GM12878 (cell line): ENCODE data around the gene NRK. TPM values are rescaled to one million over a fixed set of nuclear protein-coding genes. Genes with fewer than 3 reads are reported as not detected.
"Not testable (repeated sequence)": the region's sequence is repeated elsewhere in the genome, so short reads cannot be mapped to it uniquely, and the experiment has no call there.

ENCODE experiments used
- ATAC-seq: fragments of 200-7000 bp; cut with Tn5 transposase; 3 replicates; pipeline ENCODE4 v1.9.1; 2020; ENCODE audit warnings: mild to moderate bottlenecking, moderate library complexity
- BruUV-seq: library from RNA; stranded (reverse); fragments of 400-500 nt; replicated peaks from 2 replicates; lab custom pipeline; 2021; lab: Mats Ljungman, UMichigan
- CTCF ChIA-PET: fragments of 300-600 bp; sonication (Branson Sonifier 250); formaldehyde crosslinking; extraction: SDS; loops from one replicate; lab custom pipeline; 2021; ENCODE audit warnings: inconsistent platforms; lab: Yijun Ruan, JAX
- POLR2A ChIA-PET: fragments of 350-600 bp; formaldehyde crosslinking; extraction: SDS; loops from one replicate; lab custom pipeline; 2021; ENCODE audit warnings: inconsistent platforms; lab: Charles Lee
- RAD21 ChIA-PET: fragments of 300-600 bp; sonication (Branson Sonifier 250); formaldehyde crosslinking; loops from one replicate; lab custom pipeline; 2023; ENCODE audit warnings: antibody characterized with exemption; ENCODE audit not compliant: unreplicated experiment; lab: Charles Lee
- SMC1A ChIA-PET: fragments of 300-600 bp; sonication (Branson Sonifier 250); formaldehyde crosslinking; loops from one replicate; lab custom pipeline; 2023; ENCODE audit not compliant: unreplicated experiment, uncharacterized antibody; lab: Charles Lee
- DNase-seq: peaks from one replicate; pipeline ENCODE4 v3.0.0-alpha.2; 2011; ENCODE audit warnings: low read depth, low spot score
- FAIRE-seq: peaks from 3 replicates; lab custom pipeline; 2011; peaks lifted over from hg19 to GRCh38; lab: Jason Lieb, UNC
- H2AFZ ChIP-seq: 2 replicates; pipeline ENCODE4 v1.6.0; 2011; ENCODE audit warnings: low read depth, low read length, control low read depth; ENCODE audit not compliant: control insufficient read depth
- H3K27ac ChIP-seq: 2 replicates; pipeline ENCODE4 v1.5.1; 2011; ENCODE audit warnings: control low read depth; ENCODE audit not compliant: control insufficient read depth, insufficient read depth
- H3K27me3 ChIP-seq, 2 experiments: replicated peaks in 1 of 2; 2 replicates each; pipeline versions ENCODE4 v1.6.0 to v1.6.1; 2011; ENCODE audit warnings: low read length in 1 of 2; ENCODE audit not compliant: control insufficient read depth in 2 of 2, insufficient read depth in 2 of 2
- H3K36me3 ChIP-seq, 2 experiments: 2 replicates each; pipeline ENCODE4 v1.5.1; 2011; ENCODE audit warnings: low read length in 1 of 2; ENCODE audit not compliant: control insufficient read depth in 2 of 2, insufficient read depth in 2 of 2
- H3K4me1 ChIP-seq: 2 replicates; pipeline ENCODE4 v1.6.1; 2011; ENCODE audit warnings: mild to moderate bottlenecking, low read length, moderate library complexity, mixed read lengths; ENCODE audit not compliant: control insufficient read depth, insufficient read depth
- H3K4me2 ChIP-seq: 2 replicates; pipeline ENCODE4 v1.6.0; 2011; ENCODE audit warnings: control low read depth; ENCODE audit not compliant: control insufficient read depth, insufficient read depth
- H3K4me3 ChIP-seq: fragments of 200-600 bp; sonication (generic); 2 replicates; pipeline ENCODE4 v1.5.1; 2016
- H3K79me2 ChIP-seq: 2 replicates; pipeline ENCODE4 v1.6.0; 2011; ENCODE audit warnings: low read length; ENCODE audit not compliant: control insufficient read depth, insufficient read depth
- H3K9ac ChIP-seq: 2 replicates; pipeline ENCODE4 v1.8.0; 2011; ENCODE audit warnings: low read length, control low read depth, mixed read lengths; ENCODE audit not compliant: control insufficient read depth, insufficient read depth
- H3K9me3 ChIP-seq: replicated peaks from 3 replicates; pipeline ENCODE4 v1.5.1; 2011; ENCODE audit warnings: mild to moderate bottlenecking, low read length; ENCODE audit not compliant: control insufficient read depth, insufficient read depth
- H4K20me1 ChIP-seq: 2 replicates; pipeline ENCODE4 v1.6.0; 2011; ENCODE audit not compliant: control insufficient read depth, insufficient read depth
- CREB1 ChIP-seq: IDR thresholded peaks from 2 replicates; pipeline ENCODE4 v1.6.1; 2012; ENCODE audit warnings: low read depth, mild to moderate bottlenecking, inconsistent platforms
- RELA ChIP-seq: fragments of 450-650 bp; IDR thresholded peaks from 2 replicates; pipeline ENCODE4 v1.8.0; 2014; ENCODE audit warnings: borderline replicate concordance; ENCODE audit not compliant: partially characterized antibody
- TARDBP ChIP-seq: IDR thresholded peaks from 2 replicates; pipeline ENCODE4 v1.6.1; 2016; ENCODE audit warnings: borderline replicate concordance
- WGBS: methylation state at CpG from one replicate; pipeline ENCODE4 v1.1.6; 2016; ENCODE audit warnings: low lambda C conversion rate; ENCODE audit not compliant: insufficient replicate concordance, insufficient coverage; ENCODE audit errors: missing lambda C conversion rate; 5-methylcytosine and 5-hydroxymethylcytosine counted together
- in situ Hi-C: fragments of 300-500 bp; cut with MboI; formaldehyde crosslinking; loops from 9 replicates; pipeline ENCODE4 v1.14.3; 2018; ENCODE audit warnings: mixed read lengths
- intact Hi-C: fragments of 100-400 bp; cut with micrococcal nuclease; formaldehyde crosslinking; loops from one replicate; pipeline ENCODE4 v1.14.2; 2022; ENCODE audit not compliant: unreplicated experiment
- polyA plus RNA-seq, 11 experiments: library from polyadenylated mRNA; depleted of rRNA in 4 of 11; unstranded in 6 of 11; stranded (reverse) in 5 of 11; fragments of >200 nt; fragmentation: Nextera tagmentation in 4 of 11; fragmentation: Illumina TruSeq in 1 of 11; extraction: Ambion mirVana in 4 of 11; extraction: Trizol in 1 of 11; gene quantifications; 1 replicate in 1 of 11; 2 replicates in 10 of 11; pipeline versions ENCODE4 v1.2.1 to v1.2.3, GENCODE V29; 2011 to 2016; ENCODE audit warnings: inconsistent platforms in 2 of 11, missing spikeins in 2 of 11, low read depth in 1 of 11
- total RNA-seq, 4 experiments: library from RNA; depleted of rRNA in 3 of 4; stranded (reverse); fragments of >200 nt in 3 of 4; fragmentation: Illumina TruSeq in 1 of 4; extraction: Trizol in 1 of 4; gene quantifications; 2 replicates each; pipeline versions ENCODE4 v1.2.1 to v1.2.3, GENCODE V29; 2013 to 2021
- TF ChIP-seq, protein P1 (sequence below): fragments of 450-650 bp; conservative IDR thresholded peaks from 2 replicates; pipeline ENCODE4 v1.6.1; 2017; ENCODE audit warnings: mild to moderate bottlenecking, moderate library complexity
- TF ChIP-seq, protein P2 (sequence below): fragments of 450-650 bp; IDR thresholded peaks from 2 replicates; pipeline ENCODE4 v1.6.1; 2017; ENCODE audit warnings: antibody characterized with exemption, mild to moderate bottlenecking, moderate library complexity

NRK gene
- total and polyA plus RNA-seq, 10 of the 15 experiments (the other 5 are each of a cell fraction or from before 2014, with no cell fraction given) = 0.15 TPM; not detected in 9

DNA sequence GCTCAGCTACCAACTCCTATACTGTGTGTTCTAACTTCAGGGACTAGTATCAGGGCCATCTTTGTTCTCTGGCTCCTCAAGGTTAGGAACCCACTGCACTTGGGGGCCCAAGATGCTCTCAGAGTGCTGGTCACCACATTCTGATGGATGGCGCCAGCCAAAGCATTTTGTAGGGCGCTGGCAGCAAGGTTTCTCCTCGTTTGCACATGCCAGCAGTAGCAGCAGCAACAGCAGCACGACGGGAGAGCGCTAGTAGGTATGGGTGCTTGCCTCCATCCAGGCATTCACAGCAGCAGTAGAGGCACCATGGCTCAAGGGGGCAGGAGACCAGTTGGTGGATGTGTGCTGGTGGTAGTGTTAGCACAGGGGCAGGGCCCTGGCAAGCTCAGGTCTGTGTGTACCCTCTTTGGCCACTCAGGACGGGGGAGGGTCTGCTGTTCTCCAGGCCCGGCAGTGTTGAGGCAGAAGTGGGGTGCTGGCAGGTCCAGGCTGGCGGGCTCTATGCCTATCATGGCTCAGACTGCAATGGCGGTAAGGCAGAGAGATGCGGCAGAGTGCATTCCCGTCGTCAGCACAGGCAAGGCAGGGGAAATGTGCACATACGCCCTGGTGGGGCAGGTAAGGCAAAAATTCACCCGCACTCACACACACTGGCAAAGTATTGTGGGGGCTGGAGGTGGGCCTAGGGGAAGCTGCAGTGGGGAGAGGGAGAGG, 159.6 kb downstream of the NRK start (continued):
- TF ChIP-seq, protein P1, sequence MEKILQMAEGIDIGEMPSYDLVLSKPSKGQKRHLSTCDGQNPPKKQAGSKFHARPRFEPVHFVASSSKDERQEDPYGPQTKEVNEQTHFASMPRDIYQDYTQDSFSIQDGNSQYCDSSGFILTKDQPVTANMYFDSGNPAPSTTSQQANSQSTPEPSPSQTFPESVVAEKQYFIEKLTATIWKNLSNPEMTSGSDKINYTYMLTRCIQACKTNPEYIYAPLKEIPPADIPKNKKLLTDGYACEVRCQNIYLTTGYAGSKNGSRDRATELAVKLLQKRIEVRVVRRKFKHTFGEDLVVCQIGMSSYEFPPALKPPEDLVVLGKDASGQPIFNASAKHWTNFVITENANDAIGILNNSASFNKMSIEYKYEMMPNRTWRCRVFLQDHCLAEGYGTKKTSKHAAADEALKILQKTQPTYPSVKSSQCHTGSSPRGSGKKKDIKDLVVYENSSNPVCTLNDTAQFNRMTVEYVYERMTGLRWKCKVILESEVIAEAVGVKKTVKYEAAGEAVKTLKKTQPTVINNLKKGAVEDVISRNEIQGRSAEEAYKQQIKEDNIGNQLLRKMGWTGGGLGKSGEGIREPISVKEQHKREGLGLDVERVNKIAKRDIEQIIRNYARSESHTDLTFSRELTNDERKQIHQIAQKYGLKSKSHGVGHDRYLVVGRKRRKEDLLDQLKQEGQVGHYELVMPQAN = no peak
- TF ChIP-seq RELA (no peak), CREB1 (no peak), TARDBP (no peak)
- TF ChIP-seq, protein P2, sequence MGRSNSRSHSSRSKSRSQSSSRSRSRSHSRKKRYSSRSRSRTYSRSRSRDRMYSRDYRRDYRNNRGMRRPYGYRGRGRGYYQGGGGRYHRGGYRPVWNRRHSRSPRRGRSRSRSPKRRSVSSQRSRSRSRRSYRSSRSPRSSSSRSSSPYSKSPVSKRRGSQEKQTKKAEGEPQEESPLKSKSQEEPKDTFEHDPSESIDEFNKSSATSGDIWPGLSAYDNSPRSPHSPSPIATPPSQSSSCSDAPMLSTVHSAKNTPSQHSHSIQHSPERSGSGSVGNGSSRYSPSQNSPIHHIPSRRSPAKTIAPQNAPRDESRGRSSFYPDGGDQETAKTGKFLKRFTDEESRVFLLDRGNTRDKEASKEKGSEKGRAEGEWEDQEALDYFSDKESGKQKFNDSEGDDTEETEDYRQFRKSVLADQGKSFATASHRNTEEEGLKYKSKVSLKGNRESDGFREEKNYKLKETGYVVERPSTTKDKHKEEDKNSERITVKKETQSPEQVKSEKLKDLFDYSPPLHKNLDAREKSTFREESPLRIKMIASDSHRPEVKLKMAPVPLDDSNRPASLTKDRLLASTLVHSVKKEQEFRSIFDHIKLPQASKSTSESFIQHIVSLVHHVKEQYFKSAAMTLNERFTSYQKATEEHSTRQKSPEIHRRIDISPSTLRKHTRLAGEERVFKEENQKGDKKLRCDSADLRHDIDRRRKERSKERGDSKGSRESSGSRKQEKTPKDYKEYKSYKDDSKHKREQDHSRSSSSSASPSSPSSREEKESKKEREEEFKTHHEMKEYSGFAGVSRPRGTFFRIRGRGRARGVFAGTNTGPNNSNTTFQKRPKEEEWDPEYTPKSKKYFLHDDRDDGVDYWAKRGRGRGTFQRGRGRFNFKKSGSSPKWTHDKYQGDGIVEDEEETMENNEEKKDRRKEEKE = no peak
- TF ChIP-seq, all 136 proteins: peak for 0

DNA sequence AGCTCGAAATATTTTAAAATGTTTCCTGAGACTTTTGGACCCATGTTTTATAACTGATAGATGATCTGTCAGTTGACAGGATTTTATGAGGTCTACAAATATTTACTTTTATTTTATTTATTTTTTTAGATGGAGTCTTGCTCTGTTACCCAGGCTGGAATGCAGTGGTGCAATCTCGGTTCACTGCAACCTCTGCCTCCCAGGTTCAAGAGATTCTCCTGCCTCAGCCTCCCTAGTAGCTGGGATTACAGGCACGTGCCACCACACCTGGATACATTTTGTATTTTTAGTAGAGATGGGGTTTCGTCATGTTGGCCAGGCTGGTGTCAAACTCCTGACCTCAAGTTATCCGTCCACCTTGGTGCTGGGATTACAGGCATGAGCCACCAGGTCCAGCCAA, 166.1 kb downstream of the NRK start:
- H2AFZ ChIP-seq, H3K36me3 ChIP-seq, H3K79me2 ChIP-seq, ATAC-seq, H4K20me1 ChIP-seq, H3K27ac ChIP-seq, H3K27me3 ChIP-seq, H3K4me1 ChIP-seq, BruUV-seq, H3K4me3 ChIP-seq, H3K9me3 ChIP-seq, in situ Hi-C loops, H3K4me2 ChIP-seq, intact Hi-C loops, DNase-seq, FAIRE-seq, SMC1A ChIA-PET, RAD21 ChIA-PET, POLR2A ChIA-PET, H3K9ac ChIP-seq: not testable (repeated sequence)
- 0% methylated on average over 5 of the region's 5 CpGs for WGBS
- CTCF ChIA-PET = interaction anchor here (0.6 kb wide), 1 partner anchor 10 kb away, joined by 4 read pairs; no protein-coding TSS in a partner anchor
